HG03469 (cell line): Measurements from ENCODE around the gene TNNI3K.
"Not testable (repeated sequence)": the region's sequence is repeated elsewhere in the genome, so short reads cannot be mapped to it uniquely, and the experiment has no call there.

Experiments used
- ATAC-seq: cut with Tn5 transposase; IDR thresholded peaks from one replicate; pipeline ENCODE4 v1.9.1; 2021; ENCODE audit warnings: mild to moderate bottlenecking, moderate library complexity, moderate number of reproducible peaks; ENCODE audit not compliant: unreplicated experiment

The TNNI3K gene, protein sequence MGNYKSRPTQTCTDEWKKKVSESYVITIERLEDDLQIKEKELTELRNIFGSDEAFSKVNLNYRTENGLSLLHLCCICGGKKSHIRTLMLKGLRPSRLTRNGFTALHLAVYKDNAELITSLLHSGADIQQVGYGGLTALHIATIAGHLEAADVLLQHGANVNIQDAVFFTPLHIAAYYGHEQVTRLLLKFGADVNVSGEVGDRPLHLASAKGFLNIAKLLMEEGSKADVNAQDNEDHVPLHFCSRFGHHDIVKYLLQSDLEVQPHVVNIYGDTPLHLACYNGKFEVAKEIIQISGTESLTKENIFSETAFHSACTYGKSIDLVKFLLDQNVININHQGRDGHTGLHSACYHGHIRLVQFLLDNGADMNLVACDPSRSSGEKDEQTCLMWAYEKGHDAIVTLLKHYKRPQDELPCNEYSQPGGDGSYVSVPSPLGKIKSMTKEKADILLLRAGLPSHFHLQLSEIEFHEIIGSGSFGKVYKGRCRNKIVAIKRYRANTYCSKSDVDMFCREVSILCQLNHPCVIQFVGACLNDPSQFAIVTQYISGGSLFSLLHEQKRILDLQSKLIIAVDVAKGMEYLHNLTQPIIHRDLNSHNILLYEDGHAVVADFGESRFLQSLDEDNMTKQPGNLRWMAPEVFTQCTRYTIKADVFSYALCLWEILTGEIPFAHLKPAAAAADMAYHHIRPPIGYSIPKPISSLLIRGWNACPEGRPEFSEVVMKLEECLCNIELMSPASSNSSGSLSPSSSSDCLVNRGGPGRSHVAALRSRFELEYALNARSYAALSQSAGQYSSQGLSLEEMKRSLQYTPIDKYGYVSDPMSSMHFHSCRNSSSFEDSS

DNA sequence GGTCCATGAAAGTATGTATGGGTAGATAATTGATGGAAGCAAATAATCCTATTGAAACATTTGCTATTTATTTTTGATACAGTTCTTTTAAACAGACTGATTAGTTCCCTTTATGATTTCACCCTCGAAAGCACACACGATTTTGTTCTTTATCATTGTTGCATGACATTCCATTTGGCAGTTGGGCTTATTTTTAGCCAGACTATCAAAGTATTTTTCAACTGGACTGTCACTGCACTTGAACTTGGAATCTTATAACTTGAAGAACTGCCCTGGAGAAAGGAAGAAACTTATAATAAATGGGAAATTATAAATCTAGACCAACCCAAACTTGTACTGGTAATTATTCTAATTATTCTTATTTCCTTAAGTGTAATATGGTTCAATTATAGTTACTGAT lies at the start of gene TNNI3K:
TNNI3K (plus strand) TSS at position 235 of the 400 bp plus-strand sequence; CDS start at position 300, 65 bp downstream.
- no peak for ATAC-seq

DNA sequence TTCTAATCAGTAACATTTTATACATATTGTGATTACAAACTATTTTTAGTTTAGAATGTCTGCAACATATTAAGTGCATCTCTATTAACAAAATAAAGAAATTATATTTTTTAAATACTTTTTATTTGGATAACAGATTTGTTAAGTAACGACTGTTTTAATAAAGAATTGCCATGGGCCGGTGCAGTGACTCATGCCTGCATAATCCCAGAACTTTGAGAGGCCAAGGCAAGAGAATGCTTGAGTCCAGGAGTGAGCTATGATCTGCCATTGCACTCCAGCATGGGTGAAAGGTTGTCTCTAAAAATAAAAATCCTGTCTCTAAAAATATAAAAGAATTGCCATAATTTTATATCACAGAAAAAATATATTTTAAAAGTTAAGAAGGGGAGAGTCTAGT lies 41.3 kb upstream of the TNNI3K start:
- ATAC-seq, result no peak

DNA sequence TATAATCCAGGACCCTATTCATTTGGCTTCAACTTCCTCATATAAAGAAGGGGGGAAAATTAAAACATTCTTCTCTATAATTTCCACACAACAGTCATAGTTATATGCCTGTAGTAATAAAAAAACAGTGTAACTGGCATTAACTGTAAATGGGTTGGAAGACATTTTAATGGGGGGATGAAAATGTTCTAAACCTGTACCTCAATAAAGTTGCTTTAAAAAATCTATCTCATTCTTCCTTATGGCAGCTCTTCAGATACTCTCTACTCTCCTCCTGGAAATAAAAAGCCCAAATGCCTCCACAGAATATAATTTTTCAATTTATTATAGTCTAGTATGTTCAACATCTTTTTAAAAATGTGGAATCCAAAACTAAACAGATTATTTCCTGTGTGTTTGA lies 39.8 kb upstream of the TNNI3K start:
- no peak for ATAC-seq

DNA sequence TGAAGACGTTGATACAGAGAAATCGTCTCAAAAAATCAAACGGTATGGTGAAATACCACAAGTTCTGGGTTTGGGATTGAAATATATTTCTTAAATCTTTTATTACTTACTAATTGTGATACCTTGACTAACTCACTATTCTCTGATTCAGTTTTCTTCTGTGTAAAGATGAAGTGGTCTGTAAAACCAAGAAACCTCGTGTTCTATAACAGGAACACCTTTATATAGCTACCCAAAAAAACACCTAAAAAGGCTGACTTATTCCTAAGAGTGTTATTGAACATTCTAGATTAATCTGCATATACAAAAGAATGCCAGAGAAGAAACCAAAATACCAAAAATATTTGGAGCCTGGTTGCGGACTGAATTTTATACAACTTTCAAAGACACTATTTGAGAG lies 37.9 kb upstream of the TNNI3K start:
- peak; percentile 12 for ATAC-seq

DNA sequence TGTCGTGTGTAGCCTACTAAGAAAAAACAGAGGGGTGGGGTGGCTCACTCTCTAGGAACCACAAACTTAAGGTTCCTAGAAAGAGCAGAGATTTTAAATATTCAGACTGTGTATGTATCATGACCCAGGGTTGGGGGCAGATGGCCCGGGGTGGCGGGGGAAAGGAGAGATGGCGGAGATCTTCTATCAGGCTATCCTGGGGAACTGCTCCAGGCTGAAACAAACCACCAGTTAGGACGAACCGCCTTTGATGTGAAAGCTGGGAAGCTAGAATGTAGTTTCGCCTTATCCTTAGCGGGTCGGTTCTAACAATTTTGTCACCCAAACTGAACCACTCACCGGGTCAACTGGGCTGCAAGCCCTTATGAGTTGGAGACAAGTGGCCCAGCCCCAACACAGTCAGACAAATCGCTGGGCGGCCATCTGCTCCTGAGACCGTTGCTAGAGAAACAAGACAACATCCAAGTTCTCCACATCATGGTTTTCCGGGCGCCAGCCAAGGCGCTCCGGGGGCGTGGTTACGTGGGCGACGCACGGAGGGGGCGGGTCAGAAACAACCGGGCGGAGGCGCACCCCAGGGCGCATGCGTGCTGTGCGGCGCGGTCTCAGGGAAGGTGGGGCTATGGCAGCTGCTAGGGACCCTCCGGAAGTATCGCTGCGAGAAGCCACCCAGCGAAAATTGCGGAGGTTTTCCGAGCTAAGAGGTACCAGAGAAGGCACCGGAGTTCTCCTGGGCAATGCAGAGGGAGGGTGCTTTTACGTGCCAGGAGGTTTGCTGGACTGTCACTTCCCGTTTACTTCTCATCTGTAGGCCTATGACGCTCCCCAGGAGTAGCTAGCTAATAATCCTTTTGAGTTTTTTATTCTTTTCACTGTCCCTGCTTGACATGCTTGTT lies 37.3 kb upstream of the TNNI3K start, which contains the start of the genes FPGT and LRRIQ3:
FPGT (plus strand) TSS at position 586 of the 896 bp plus-strand sequence; CDS start at position 623, 37 bp downstream.
LRRIQ3 (minus strand) TSS at position 520 of the 896 bp plus-strand sequence. CDS start 14,492 bp downstream, outside the sequence.
- peak; percentile 88 for ATAC-seq

DNA sequence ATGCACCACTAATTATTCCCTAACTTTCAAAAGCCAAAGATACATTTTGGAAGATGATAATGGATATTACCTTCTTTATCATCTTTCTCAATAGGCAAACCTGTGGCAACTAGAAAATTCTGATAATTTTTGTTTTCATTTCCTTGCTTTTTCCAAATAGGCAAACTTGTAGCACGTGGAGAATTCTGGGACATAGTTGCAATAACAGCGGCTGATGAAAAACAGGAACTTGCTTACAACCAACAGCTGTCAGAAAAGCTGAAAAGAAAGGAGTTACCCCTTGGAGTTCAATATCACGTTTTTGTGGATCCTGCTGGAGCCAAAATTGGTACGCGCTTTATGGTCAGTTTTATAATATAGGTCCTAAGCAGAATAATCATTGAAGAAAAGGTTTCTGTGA lies 35.7 kb upstream of the TNNI3K start:
- no peak for ATAC-seq

DNA sequence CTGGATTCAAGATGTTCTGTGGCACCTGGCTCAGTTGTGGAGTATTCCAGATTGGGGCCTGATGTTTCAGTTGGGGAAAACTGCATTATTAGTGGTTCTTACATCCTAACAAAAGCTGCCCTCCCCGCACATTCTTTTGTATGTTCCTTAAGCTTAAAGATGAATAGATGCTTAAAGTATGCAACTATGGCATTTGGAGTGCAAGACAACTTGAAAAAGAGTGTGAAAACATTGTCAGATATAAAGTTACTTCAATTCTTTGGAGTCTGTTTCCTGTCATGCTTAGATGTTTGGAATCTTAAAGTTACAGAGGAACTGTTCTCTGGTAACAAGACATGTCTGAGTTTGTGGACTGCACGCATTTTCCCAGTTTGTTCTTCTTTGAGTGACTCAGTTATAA lies 29.9 kb upstream of the TNNI3K start:
- ATAC-seq, result no peak

DNA sequence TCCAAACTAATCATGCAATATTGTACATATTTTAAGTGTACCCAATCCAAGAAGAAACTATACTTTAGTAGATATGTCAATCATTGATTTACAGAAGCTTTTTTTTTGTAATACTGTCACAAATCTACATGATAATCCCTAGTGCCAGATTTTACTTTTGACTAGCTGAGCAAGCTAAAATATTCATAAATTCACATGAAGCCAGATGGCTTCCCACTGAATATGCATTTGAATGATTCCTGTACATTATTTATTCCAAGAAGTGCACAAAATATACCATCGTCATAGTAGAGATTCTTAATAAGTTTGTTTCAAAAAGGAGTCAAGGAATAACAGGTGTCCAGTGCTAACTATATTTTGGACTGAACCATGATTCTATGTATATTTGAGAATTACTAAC lies 20.0 kb upstream of the TNNI3K start:
- no peak for ATAC-seq

DNA sequence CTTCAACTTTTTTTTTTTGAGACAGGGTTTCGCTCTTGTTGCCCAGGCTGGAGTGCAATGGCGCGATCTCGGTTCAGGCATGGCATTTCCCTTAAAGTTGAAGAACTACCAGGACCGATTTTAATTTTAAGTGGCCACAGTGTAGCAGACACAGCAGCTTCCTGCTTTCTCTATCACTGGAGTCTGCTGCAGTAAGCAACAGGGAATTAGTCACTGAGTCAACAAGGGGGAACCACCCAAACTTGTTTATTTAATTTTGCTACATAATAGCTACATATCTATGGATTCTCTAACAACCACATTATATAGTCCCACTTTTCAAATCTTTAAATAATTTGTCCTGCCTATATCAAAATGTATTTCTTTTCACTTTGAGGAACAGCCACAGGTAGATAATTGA lies 12.5 kb upstream of the TNNI3K start:
- ATAC-seq, result no peak

DNA sequence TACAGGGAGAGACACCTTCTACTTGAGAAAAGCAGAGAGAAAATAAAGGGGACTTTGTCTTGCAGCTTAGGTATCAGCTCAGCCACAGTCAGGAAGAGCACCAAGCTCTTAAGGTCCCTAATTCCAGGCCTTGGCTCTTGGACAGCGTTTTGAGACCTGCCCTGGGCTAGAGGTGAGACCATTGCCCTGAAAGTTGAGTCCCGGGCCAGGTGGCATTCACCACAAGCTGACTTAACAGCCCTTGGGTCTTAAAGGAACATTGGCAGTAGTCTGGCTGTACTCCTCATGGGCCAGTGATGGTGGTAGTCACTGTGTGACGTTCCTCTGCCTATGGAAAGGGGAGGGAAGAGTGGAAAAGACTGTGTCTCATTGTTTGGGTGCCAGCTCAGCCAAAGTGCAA lies 11.7 kb upstream of the TNNI3K start:
- ATAC-seq, result no peak

DNA sequence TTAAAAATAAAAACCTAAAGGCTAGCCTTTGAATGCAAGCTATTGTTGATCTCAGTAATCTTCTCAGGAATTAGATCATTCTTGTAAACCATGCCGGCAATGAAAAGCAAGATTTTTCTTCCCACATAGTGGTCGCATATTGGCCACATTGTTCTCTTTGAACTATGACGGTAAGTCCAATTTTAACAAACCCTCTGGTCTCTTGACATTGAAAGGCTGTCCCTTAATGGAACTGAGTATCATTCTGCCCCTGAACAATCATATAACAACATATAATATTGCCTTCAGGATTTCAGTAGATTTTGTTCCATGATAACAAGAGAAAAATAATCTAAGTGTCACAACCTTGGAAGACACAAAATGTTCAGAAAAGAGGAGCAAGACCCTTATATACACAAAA lies 1.3 kb downstream of the TNNI3K start:
- ATAC-seq, result no peak

DNA sequence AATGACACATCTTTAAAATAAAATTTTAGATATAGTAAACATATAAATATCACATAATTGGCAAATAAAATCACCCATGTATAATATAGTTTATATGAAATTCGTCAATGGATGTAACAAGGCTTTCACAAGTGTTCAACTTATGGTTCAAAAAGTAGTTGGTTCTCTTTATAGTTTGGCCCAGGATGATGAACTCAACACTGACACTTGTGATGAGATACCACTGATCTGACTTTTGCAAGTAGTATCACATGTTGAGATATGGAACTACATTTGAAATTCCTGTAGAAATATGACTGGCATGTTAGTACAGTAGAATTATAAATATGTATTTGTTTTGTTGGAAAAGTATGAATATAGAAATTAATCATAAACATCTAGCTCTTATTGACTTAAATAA lies 1.8 kb downstream of the TNNI3K start:
- no peak for ATAC-seq

DNA sequence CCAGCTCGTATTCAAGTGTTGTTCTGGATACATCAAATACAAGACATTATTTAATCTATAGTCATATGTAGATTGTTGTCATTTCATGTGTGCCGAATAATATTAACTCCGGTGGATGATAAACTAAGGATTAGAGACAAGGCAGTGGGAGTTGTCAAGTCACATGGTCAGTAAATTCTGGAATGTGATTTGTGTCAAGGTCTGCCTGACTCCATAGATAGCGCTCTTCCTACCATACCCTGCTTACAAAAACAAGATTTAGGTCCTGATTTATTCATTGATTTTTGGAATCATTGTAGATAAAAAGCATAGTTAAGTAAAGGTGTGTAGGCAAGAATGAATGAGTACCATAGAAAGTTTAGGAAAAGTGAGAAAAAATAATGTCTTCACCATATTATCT lies 2.6 kb downstream of the TNNI3K start:
- ATAC-seq, result no peak

DNA sequence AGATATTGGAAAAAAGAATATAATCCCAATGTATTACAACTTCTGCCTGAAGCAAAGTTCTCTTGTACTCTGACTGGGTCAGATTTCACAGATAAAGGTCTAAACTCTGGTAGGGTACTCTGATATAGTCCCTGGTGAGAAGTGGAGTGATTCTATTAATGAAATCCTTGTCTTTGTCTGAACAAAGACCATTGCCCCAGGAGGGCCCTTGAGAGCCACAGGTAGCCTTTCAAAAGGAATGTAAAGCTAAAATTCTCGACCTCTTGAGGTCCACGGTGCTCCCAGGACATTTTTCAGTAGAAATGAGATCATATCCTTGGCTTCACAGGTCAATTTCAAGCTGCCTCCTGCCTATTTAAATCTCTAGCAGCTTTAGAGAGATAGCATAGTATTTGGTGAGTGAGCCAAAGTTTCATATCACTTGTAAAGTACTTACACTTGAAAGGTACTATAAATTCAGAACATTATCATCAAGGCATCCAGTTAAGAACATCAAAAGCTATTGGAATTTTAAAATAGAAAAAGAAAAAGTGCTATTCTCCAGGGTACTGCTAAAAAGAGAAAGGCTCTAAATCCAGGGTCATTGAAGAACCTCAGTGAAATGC lies 10.1 kb downstream of the TNNI3K start:
- ATAC-seq, result no peak

DNA sequence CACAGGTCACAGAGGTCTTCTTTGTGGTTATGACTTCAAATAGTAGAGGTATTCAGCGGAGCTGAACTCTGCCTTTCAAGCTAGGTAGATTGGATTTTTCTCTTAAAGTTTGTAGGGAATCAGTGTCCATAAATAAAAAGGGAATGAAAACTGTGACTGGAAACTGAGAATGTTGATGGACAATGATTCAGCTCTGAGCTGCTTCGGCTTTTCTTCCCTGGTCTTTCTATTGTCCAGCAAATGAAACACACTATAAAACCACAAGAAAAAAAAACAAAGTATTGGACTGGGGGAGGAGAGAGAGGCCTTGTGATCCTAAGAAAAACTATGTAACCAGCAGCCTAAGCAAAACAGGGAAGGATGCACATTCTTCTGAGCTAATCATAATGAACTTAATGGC lies 11.1 kb downstream of the TNNI3K start:
- ATAC-seq, result no peak

DNA sequence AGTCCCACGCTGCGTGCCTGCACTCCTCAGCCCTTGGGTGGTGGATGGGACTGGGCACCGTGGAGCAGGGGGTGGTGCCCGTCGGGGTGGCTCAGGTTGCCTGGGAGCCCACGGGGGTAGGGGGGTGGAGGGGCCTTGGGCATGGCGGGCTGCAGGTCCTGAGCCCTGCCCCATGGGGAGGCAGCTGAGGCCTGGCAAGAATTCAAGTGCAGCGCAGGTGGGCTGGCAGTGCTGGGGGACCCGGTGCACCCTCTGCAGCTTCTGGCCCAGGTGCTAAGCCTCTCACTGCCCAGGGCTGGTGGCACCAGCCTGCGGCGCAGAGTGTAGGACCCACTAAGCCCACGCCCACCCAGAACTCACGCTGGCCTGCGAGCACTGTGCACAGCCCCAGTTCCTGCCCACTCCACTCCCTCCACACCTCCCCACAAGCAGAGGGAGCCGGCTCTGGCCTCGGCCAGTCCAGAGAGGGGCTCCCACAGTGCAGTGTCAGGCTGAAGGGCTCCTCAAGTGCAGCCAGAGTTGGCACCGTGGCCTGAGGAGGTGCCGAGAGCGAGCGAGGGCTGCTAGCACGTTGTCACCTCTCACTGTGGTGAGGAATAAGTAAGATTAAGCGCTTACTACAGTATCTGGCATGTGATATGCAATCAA lies 12.8 kb downstream of the TNNI3K start:
- no peak for ATAC-seq

DNA sequence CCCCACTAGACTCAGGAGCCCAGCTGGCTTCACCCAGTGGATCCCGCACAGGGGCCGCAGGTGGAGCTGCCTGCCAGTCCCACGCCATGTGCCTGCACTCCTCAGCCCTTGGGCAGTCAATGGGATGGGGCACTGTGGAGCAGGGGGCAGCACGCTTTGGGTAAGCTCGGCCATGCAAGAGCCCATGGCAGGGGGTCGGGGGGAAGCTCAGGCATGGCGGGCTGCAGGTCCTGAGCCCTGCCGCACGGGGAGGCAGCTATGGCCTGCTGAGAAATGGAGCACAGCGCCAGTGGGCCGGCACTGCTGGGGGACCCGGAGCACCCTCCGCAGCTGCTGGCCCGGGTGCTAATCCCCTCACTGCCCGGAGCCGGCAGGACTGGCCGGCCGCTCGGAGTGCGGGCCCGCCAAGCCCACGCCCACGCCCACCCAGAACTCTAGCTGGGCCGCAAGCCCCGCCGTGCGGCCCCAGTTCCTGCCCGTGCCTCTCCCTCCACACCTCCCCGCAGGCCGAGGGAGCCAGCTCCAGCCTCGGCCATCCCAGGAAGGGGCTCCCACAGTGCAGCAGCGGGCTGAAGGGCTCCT lies 18.1 kb downstream of the TNNI3K start:
- ATAC-seq, result not testable (repeated sequence)

DNA sequence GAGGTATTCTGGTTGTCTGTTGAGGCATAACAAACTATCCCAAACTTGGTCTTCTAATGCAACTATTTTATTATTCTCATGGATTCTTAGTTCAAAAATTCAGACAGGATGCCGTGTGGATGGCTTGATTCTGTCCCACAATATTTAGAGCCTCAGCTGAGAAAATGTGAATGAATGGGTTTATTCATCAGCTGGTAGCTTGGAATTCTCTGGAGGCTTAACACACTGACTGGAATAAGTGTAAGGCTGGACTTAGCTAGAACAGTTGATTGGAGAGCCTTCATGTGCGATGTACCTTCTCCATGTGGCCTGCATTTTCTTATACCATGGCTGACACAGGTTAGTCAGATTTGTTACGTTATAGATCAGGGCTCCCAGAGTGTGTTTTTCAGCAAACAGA lies 30.8 kb downstream of the TNNI3K start:
- no peak for ATAC-seq

DNA sequence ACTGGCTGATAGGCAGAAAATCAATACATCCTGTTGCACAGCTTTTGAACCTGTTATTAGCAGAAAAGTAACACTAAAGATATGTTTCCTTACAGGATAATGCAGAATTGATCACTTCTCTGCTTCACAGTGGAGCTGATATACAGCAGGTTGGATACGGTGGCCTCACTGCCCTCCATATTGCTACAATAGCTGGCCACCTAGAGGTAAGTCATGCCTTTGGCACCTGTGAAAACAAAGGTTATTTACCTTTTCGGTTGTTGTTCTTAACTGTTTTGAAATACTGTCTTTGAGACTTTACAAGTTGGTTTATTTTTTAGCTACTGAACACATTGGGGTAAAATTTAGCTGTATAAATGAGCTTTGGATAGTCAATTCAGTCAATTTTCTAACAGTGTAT lies 36.3 kb downstream of the TNNI3K start:
- ATAC-seq, result no peak
